SU-DHL-6 (cell line): Measurements from ENCODE around the gene SYT17.

Experiments used
- H2AFZ ChIP-seq: fragments of 200-600 bp; sonication (generic); 2 replicates; pipeline ENCODE4 v1.6.1; 2014; ENCODE audit warnings: low read depth, mild to moderate bottlenecking, moderate library complexity, mixed read lengths, antibody characterized with exemption, low read length; ENCODE audit not compliant: severe bottlenecking
- H3F3A ChIP-seq: fragments of 200-600 bp; shearing (Covaris generic); 2 replicates; pipeline ENCODE4 v1.6.0; 2016; ENCODE audit warnings: antibody characterized with exemption, mild to moderate bottlenecking; ENCODE audit not compliant: insufficient read depth
- H3K27ac ChIP-seq: fragments of 200-600 bp; sonication (generic); 2 replicates; pipeline ENCODE4 v1.5.1; 2016; ENCODE audit warnings: low read depth, mild to moderate bottlenecking, low read length, moderate library complexity, mixed read lengths
- H3K27me3 ChIP-seq: fragments of 200-600 bp; sonication (generic), shearing (Covaris generic); 2 replicates; pipeline ENCODE4 v1.6.0; 2014; ENCODE audit warnings: mild to moderate bottlenecking, low read length
- H3K36me3 ChIP-seq: fragments of 200-600 bp; sonication (generic); 2 replicates; pipeline ENCODE4 v1.6.1; 2014; ENCODE audit warnings: mild to moderate bottlenecking, low read length, mixed read lengths
- H3K4me2 ChIP-seq: fragments of 300-600, 200-600 bp; shearing (Covaris generic), sonication (generic); 2 replicates; pipeline ENCODE4 v1.6.0; 2014; ENCODE audit warnings: low read length, low read depth, mild to moderate bottlenecking; ENCODE audit not compliant: poor library complexity, severe bottlenecking
- H3K4me3 ChIP-seq: fragments of 200-600 bp; sonication (generic); 2 replicates; pipeline ENCODE4 v1.5.1; 2014; ENCODE audit warnings: antibody characterized with exemption, low read length, mild to moderate bottlenecking, mixed read lengths; ENCODE audit not compliant: insufficient read depth, poor library complexity, severe bottlenecking
- H3K79me2 ChIP-seq: fragments of 200-600 bp; sonication (generic); 2 replicates; pipeline ENCODE4 v1.6.1; 2014; ENCODE audit warnings: mild to moderate bottlenecking, low read length, moderate library complexity; ENCODE audit not compliant: insufficient read depth
- H3K9ac ChIP-seq: fragments of 200-600 bp; sonication (generic); 2 replicates; pipeline ENCODE4 v1.7.0; 2014; ENCODE audit warnings: mild to moderate bottlenecking, low read length
- H3K9me2 ChIP-seq: fragments of 200-600 bp; sonication (generic); replicated peaks from 2 replicates; pipeline ENCODE4 v1.6.1; 2014; ENCODE audit warnings: low read length; ENCODE audit not compliant: insufficient read depth
- H3K9me3 ChIP-seq: fragments of 200-600 bp; sonication (generic); 2 replicates; pipeline ENCODE4 v1.6.1; 2014; ENCODE audit warnings: low read length, mixed read lengths; ENCODE audit not compliant: insufficient read depth
- H4K20me1 ChIP-seq: fragments of 200-600 bp; sonication (generic); 2 replicates; pipeline ENCODE4 v1.6.1; 2014; ENCODE audit warnings: low read depth, mild to moderate bottlenecking, antibody characterized with exemption, low read length, moderate library complexity, mixed read lengths
- EZH2phosphoT487 ChIP-seq: fragments of 200-600 bp; sonication (generic), shearing (Covaris generic); conservative IDR thresholded peaks from 2 replicates; pipeline ENCODE4 v1.6.1; 2018; ENCODE audit warnings: mild to moderate bottlenecking, antibody characterized with exemption, low read length, moderate library complexity, mixed read lengths
- TF ChIP-seq, protein P1 (sequence below): fragments of 200-600 bp; sonication (generic); IDR thresholded peaks from one replicate; pipeline ENCODE4 v1.5.1; 2017; ENCODE audit warnings: antibody characterized with exemption, mild to moderate bottlenecking, low read length, moderate library complexity; ENCODE audit not compliant: insufficient read depth, poor library complexity, severe bottlenecking

SYT17 gene

DNA sequence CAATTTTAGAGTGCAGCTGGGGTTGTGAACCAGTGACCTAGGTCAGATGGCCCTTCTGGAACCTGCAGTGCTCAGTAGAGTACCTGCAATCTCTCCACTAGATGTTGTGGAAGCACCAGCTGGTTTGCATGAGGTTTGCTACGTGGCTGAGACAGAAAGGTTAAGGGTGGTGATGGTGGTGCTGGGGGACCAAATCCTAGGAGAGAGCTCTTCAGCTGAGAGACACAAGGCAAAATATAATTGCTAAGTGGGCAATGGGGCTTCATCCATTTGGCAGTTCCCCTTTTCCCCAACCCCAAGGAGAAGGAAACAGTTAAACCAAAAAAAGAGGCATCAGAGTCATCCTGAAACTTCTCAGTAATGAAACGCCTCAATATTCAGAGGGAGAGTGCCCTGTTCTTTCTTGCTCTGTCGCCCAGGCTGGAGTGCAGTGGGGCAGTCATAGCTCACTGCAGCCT is 40.3 kb upstream of the SYT17 start:
- Histone ChIP-seq H3K36me3 (no peaks in the 10 kb centered on the region), H3F3A (no peaks in the 10 kb centered on the region), H3K27me3 (no peaks in the 10 kb centered on the region), H3K4me2 (no peak overlapping the region), H2AFZ (no peak overlapping the region), H3K4me3 (no peak overlapping the region), H3K79me2 (no peaks in the 10 kb centered on the region), H3K9me2 (no peaks in the 10 kb centered on the region), H3K9ac (no peak overlapping the region), H4K20me1 (no peaks in the 10 kb centered on the region), H3K9me3 (no peaks in the 10 kb centered on the region), H3K27ac (no peak overlapping the region)
- no peak for TF ChIP-seq EZH2phosphoT487
- TF ChIP-seq, protein P1, sequence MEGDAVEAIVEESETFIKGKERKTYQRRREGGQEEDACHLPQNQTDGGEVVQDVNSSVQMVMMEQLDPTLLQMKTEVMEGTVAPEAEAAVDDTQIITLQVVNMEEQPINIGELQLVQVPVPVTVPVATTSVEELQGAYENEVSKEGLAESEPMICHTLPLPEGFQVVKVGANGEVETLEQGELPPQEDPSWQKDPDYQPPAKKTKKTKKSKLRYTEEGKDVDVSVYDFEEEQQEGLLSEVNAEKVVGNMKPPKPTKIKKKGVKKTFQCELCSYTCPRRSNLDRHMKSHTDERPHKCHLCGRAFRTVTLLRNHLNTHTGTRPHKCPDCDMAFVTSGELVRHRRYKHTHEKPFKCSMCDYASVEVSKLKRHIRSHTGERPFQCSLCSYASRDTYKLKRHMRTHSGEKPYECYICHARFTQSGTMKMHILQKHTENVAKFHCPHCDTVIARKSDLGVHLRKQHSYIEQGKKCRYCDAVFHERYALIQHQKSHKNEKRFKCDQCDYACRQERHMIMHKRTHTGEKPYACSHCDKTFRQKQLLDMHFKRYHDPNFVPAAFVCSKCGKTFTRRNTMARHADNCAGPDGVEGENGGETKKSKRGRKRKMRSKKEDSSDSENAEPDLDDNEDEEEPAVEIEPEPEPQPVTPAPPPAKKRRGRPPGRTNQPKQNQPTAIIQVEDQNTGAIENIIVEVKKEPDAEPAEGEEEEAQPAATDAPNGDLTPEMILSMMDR: no peak

DNA sequence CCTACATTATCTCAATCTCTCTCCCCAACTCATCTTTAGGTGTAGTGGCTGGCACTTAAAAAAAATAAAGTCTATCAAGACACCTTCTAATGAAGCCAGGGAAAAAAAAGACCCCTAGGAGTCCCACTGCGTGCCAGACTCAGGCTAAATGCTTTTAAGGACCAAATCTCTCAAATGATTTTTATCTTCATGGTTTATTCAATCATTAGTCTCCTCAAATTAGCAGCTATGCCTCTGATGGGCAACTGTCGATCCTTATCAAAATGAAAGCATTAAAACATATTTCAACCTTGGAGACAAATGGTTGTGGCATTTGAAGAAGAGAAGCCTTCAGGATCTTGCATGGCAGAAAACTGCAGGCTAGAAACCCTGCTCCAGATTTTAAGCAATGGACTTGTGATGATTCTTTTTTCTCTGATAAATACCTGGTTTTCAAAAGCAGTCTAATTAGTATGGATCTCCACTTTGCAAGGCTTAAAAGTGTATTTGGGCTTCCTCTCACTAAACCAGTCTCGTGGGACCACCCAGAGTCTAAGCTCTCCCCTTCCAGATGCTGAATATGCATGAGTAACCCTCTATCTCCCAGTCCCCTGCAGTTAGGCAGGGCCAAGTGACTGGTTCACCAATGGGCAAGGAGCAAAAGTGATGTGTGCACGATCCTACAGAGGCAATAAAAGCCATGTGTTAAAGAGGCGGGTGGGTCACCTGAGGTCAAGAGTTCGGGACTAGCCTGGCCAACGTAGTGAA is 39.4 kb upstream of the SYT17 start:
- H3K36me3 ChIP-seq: no peaks in the 10 kb centered on the region
- no peak overlapping the region for H3K4me2 ChIP-seq
- H3K27ac ChIP-seq: no peak overlapping the region
- H2AFZ ChIP-seq: no peak overlapping the region
- H3K9me3 ChIP-seq: no peaks in the 10 kb centered on the region
- H3K79me2 ChIP-seq: no peaks in the 10 kb centered on the region
- H3K9ac ChIP-seq: no peak overlapping the region
- no peak overlapping the region for H3K4me3 ChIP-seq
- H3K9me2 ChIP-seq: no peaks in the 10 kb centered on the region
- TF ChIP-seq, protein P1: no peak
- H3F3A ChIP-seq: no peaks in the 10 kb centered on the region
- no peaks in the 10 kb centered on the region for H3K27me3 ChIP-seq
- no peaks in the 10 kb centered on the region for H4K20me1 ChIP-seq

DNA sequence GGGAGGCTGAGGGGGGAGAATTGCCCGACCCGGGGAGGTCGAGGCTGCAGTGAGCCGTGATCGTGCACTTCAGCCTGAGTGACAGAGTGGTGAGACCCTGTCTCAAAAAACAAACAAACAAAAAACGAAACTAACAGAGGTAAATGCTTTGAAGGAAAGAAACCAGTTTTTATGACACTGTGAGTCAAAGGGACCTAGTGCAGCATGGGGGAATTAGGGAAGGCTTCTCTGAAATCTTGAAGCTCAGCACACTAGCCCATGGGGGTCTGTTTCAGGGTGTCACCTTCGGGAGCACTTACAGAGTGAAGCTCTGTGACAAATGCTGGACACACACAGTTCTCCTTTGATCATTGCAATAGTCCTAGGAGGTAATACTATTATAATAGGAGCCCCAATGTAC is 37.7 kb upstream of the SYT17 start:
- Histone ChIP-seq H3K27ac (no peak overlapping the region), H3K79me2 (no peaks in the 10 kb centered on the region), H3K4me2 (no peak overlapping the region), H3K27me3 (no peaks in the 10 kb centered on the region), H3F3A (no peaks in the 10 kb centered on the region), H3K9me3 (no peaks in the 10 kb centered on the region), H3K4me3 (no peak overlapping the region), H2AFZ (no peak overlapping the region), H3K36me3 (no peaks in the 10 kb centered on the region), H3K9me2 (no peaks in the 10 kb centered on the region), H4K20me1 (no peaks in the 10 kb centered on the region), H3K9ac (no peak overlapping the region)
- TF ChIP-seq, protein P1: no peak
- TF ChIP-seq EZH2phosphoT487: no peak
